Peyer's patch (tissue), 4 donors: ENCODE measurements around the gene PRMT7.

Experiments
- CTCF ChIP-seq, 6 experiments: fragments of 450-650 bp in 4 of 6; fragments of 200-600 bp in 2 of 6; sonication (generic) in 1 of 6; IDR thresholded peaks; one replicate each; pipeline ENCODE4 v1.5.1; 2017 to 2019; ENCODE audit warnings: antibody characterized with exemption in 6 of 6, mild to moderate bottlenecking in 3 of 6, moderate library complexity in 1 of 6
- POLR2A ChIP-seq, 2 donors: fragments of 450-650 bp; IDR thresholded peaks; one replicate each; pipeline ENCODE4 v1.5.1; 2017; ENCODE audit warnings: antibody characterized with exemption in 2 of 2, mild to moderate bottlenecking in 2 of 2, moderate library complexity in 2 of 2

- TF ChIP-seq CTCF (IDR thresholded peaks at IDR 0.05) (no peak), POLR2A (IDR thresholded peaks at IDR 0.05) (peak; percentile 85 to 94)
These were observed 75.8 kb downstream of the PRMT7 start for GRCh38 chr16:68386628-68387027.
